HepG2 (cell line): Measurements from ENCODE around the gene SETD2. TPM values are rescaled to one million over a fixed set of nuclear protein-coding genes. Genes with fewer than 3 reads are reported as not detected.
"Not testable (repeated sequence)": the region's sequence is repeated elsewhere in the genome, so short reads cannot be mapped to it uniquely, and the experiment has no call there.

Experiments used
- ATAC-seq: fragments of 200-7000 bp; cut with Tn5 transposase; 3 replicates; pipeline ENCODE4 v1.9.1; 2020; ENCODE audit warnings: mild to moderate bottlenecking, moderate library complexity
- BruUV-seq: library from RNA; stranded (reverse); fragments of 400-500 nt; replicated peaks from 2 replicates; lab custom pipeline; 2021; lab: Mats Ljungman, UMichigan
- CTCF ChIA-PET: fragments of 300-600 bp; formaldehyde crosslinking; extraction: SDS; loops from one replicate; lab custom pipeline; 2021; ENCODE audit warnings: low total read pairs, inconsistent platforms, low intra/inter-chr PET ratio; lab: Yijun Ruan, JAX
- POLR2A ChIA-PET: fragments of 350-600 bp; sonication (Branson Sonifier 250); formaldehyde crosslinking; loops from one replicate; lab custom pipeline; 2020; ENCODE audit warnings: antibody characterized with exemption, inconsistent platforms; lab: Yijun Ruan, JAX
- DNase-seq: peaks from one replicate; pipeline ENCODE4 v3.0.0-alpha.2; 2015; ENCODE audit warnings: low spot score
- FAIRE-seq: peaks from 3 replicates; lab custom pipeline; 2011; peaks lifted over from hg19 to GRCh38; lab: Jason Lieb, UNC
- H2AFZ ChIP-seq: one replicate; pipeline ENCODE4 v1.6.1; 2011; ENCODE audit warnings: low read length, inconsistent platforms
- H3K27ac ChIP-seq: fragments of 300-600 bp; 3 replicates; pipeline ENCODE4 v1.8.0; 2011; ENCODE audit warnings: mixed run types, mild to moderate bottlenecking, mixed read lengths, low read length, inconsistent platforms; ENCODE audit not compliant: insufficient read depth; ENCODE audit errors: extremely low read length
- H3K27me3 ChIP-seq, 2 experiments: fragments of 200-600 bp in 1 of 2; 2 replicates in 1 of 2; 3 replicates in 1 of 2; pipeline versions ENCODE4 v1.6.0 to v1.8.0; 2011; ENCODE audit warnings: low read length in 2 of 2, mild to moderate bottlenecking in 2 of 2, moderate library complexity in 2 of 2, inconsistent platforms in 1 of 2; ENCODE audit not compliant: insufficient read depth in 2 of 2, control insufficient read depth in 1 of 2
- H3K36me3 ChIP-seq, 2 experiments: fragments of 200-600 bp in 1 of 2; replicated peaks in 1 of 2; 2 replicates in 1 of 2; 3 replicates in 1 of 2; pipeline versions ENCODE4 v1.5.1 to v1.8.0; 2011; ENCODE audit warnings: low read length in 2 of 2, inconsistent platforms in 1 of 2; ENCODE audit not compliant: insufficient read depth in 2 of 2, control insufficient read depth in 1 of 2
- H3K4me1 ChIP-seq: 2 replicates; pipeline ENCODE4 v1.5.1; 2012; ENCODE audit warnings: low read length, inconsistent platforms; ENCODE audit not compliant: insufficient read depth
- H3K4me2 ChIP-seq: 2 replicates; pipeline ENCODE4 v1.6.0; 2011; ENCODE audit warnings: low read depth, low read length, inconsistent platforms
- H3K4me3 ChIP-seq, 3 experiments: fragments of 200-600 bp in 1 of 3; sonication (generic), shearing (Covaris generic) in 1 of 3; replicated peaks in 1 of 3; 2 replicates each; pipeline ENCODE4 v1.5.1; 2011 to 2016; ENCODE audit warnings: low read length in 3 of 3, inconsistent platforms in 2 of 3, low read depth in 2 of 3, mild to moderate bottlenecking in 2 of 3, control low read depth in 1 of 3, mixed read lengths in 1 of 3; ENCODE audit not compliant: insufficient read depth in 1 of 3
- H3K79me2 ChIP-seq: one replicate; pipeline ENCODE4 v1.6.1; 2011; ENCODE audit warnings: low read length, inconsistent platforms; ENCODE audit not compliant: insufficient read depth
- H3K9ac ChIP-seq: 2 replicates; pipeline ENCODE4 v1.6.0; 2011; ENCODE audit warnings: mild to moderate bottlenecking, low read depth, low read length, inconsistent platforms; ENCODE audit not compliant: insufficient read depth
- H3K9me3 ChIP-seq: 2 replicates; pipeline ENCODE4 v1.5.1; 2012; ENCODE audit warnings: mild to moderate bottlenecking, low read length
- H4K20me1 ChIP-seq: 2 replicates; pipeline ENCODE4 v1.6.0; 2011; ENCODE audit warnings: inconsistent platforms, mild to moderate bottlenecking, low read length, moderate library complexity; ENCODE audit not compliant: insufficient read depth
- DZIP1 ChIP-seq: sonication (generic); formaldehyde crosslinking; IDR thresholded peaks from 2 replicates; pipeline ENCODE4 v1.5.0; 2020; ENCODE audit warnings: mild to moderate bottlenecking, missing genetic modification reagents
- HNRNPK ChIP-seq: fragments of 200-400 bp; formaldehyde crosslinking; IDR thresholded peaks from 2 replicates; pipeline ENCODE4 v1.6.1; 2018; ENCODE audit warnings: low read length, low read depth, moderate library complexity, mild to moderate bottlenecking; ENCODE audit not compliant: poor library complexity, severe bottlenecking
- NFATC3 ChIP-seq: sonication (generic); formaldehyde crosslinking; IDR thresholded peaks from 2 replicates; pipeline ENCODE4 v1.5.1; 2020; ENCODE audit warnings: mild to moderate bottlenecking, missing genetic modification reagents
- RFX5 ChIP-seq: IDR thresholded peaks from 2 replicates; pipeline ENCODE4 v1.6.1; 2011; ENCODE audit warnings: low read depth, low read length, improper control_type of control experiment
- SNAPC2 ChIP-seq: sonication (generic); formaldehyde crosslinking; IDR thresholded peaks from 2 replicates; pipeline ENCODE4 v1.8.1; 2022; ENCODE audit warnings: mild to moderate bottlenecking, missing genetic modification reagents
- ZKSCAN1 ChIP-seq: fragments of 150-350 bp; IDR thresholded peaks from 2 replicates; pipeline ENCODE4 v1.6.1; 2014; ENCODE audit warnings: low read length
- ZMYM2 ChIP-seq: sonication (generic); formaldehyde crosslinking; IDR thresholded peaks from 2 replicates; pipeline ENCODE4 v1.8.0; 2022; ENCODE audit warnings: mild to moderate bottlenecking, missing genetic modification reagents
- ZNF10 ChIP-seq: sonication (generic); formaldehyde crosslinking; IDR thresholded peaks from 2 replicates; pipeline ENCODE4 v1.4.0; 2020; ENCODE audit warnings: mild to moderate bottlenecking, low read depth, missing genetic modification reagents, borderline replicate concordance
- WGBS: methylation state at CpG from one replicate; pipeline ENCODE4 v1.1.6; 2017; ENCODE audit warnings: low lambda C conversion rate; 5-methylcytosine and 5-hydroxymethylcytosine counted together
- in situ Hi-C: cut with HindIII; loops from 2 replicates; pipeline ENCODE4 v1.10.0; 2017; ENCODE audit warnings: low pct_unique_long_range_greater_than_20kb; ENCODE audit not compliant: extremely low pct_ligation_motif_present
- intact Hi-C: fragments of 100-400 bp; cut with micrococcal nuclease; formaldehyde crosslinking; loops from one replicate; pipeline ENCODE4 v1.10.0; 2022; ENCODE audit not compliant: unreplicated experiment
- polyA plus RNA-seq, 8 experiments: library from polyadenylated mRNA; depleted of rRNA in 3 of 8; stranded (reverse) in 7 of 8; unstranded in 1 of 8; fragments of >200 nt; fragmentation: Illumina TruSeq in 4 of 8; extraction: Trizol in 4 of 8; gene quantifications; 2 replicates each; pipeline versions ENCODE4 v1.2.1 to v1.2.3, GENCODE V29; 2011 to 2016; ENCODE audit warnings: low read depth in 4 of 8, missing spikeins in 1 of 8, mixed read lengths in 1 of 8; ENCODE audit not compliant: insufficient read depth in 1 of 8
- total RNA-seq, 5 experiments: library from RNA; depleted of rRNA; stranded (reverse); fragments of >200 nt; fragmentation: Illumina TruSeq; extraction: Trizol; gene quantifications; 2 replicates each; pipeline ENCODE4 v1.2.3, GENCODE V29; 2016; ENCODE audit warnings: low read depth in 1 of 5
- TF ChIP-seq, protein P1 (sequence below): sonication (generic); formaldehyde crosslinking; IDR thresholded peaks from 2 replicates; pipeline ENCODE4 v1.4.0; 2020; ENCODE audit warnings: missing genetic modification reagents
- TF ChIP-seq, protein P2 (sequence below): sonication (generic); formaldehyde crosslinking; IDR thresholded peaks from 2 replicates; pipeline ENCODE4 v1.8.0; 2022; ENCODE audit warnings: mild to moderate bottlenecking, missing genetic modification reagents, borderline replicate concordance

Gene SETD2
- total and polyA plus RNA-seq, 2 of the 13 experiments (the other 11 are each of a cell fraction or from before 2014, with no cell fraction given): 14.2 to 24.2 TPM

GRCh38 chr3:47034868-47035489 lies 128.9 kb downstream of the SETD2 start:
- no peaks in the 10 kb centered on the region; a peak in 1 of 5 replicates for H3K27me3 ChIP-seq
- WGBS: 90% methylated on average over 2 of the region's 2 CpGs
- H3K27ac ChIP-seq: no peak overlapping the region
- POLR2A ChIA-PET: no interaction called here
- FAIRE-seq (no peak), DNase-seq (no peak), ATAC-seq (peak; percentile 53; the same call in 2 of the 3 replicates)
- no peak overlapping the region for H3K9ac ChIP-seq
- peaks cover 20% of the 10 kb centered on the region for H3K4me1 ChIP-seq
- CTCF ChIA-PET: no interaction called here
- H3K36me3 ChIP-seq: peaks cover 15 to 54% of the 10 kb centered on the region in 2 experiments
- H3K9me3 ChIP-seq: no peaks in the 10 kb centered on the region
- no peak overlapping the region for H3K4me2 ChIP-seq
- no peaks in the 10 kb centered on the region for H3K79me2 ChIP-seq
- H2AFZ ChIP-seq: no peak overlapping the region
- no peaks in the 10 kb centered on the region; the same call in 1 of the 2 replicates for H4K20me1 ChIP-seq
- no peak for TF ChIP-seq ZMYM2 (CRISPR knock-in tag)
- TF ChIP-seq ZKSCAN1: no peak
- no peak for TF ChIP-seq NFATC3
- TF ChIP-seq SNAPC2 (CRISPR knock-in tag): no peak
- TF ChIP-seq, protein P1, sequence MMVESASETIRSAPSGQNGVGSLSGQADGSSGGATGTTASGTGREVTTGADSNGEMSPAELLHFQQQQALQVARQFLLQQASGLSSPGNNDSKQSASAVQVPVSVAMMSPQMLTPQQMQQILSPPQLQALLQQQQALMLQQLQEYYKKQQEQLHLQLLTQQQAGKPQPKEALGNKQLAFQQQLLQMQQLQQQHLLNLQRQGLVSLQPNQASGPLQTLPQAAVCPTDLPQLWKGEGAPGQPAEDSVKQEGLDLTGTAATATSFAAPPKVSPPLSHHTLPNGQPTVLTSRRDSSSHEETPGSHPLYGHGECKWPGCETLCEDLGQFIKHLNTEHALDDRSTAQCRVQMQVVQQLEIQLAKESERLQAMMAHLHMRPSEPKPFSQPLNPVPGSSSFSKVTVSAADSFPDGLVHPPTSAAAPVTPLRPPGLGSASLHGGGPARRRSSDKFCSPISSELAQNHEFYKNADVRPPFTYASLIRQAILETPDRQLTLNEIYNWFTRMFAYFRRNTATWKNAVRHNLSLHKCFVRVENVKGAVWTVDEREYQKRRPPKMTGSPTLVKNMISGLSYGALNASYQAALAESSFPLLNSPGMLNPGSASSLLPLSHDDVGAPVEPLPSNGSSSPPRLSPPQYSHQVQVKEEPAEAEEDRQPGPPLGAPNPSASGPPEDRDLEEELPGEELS (CRISPR knock-in tag): no peak
- TF ChIP-seq, protein P2, sequence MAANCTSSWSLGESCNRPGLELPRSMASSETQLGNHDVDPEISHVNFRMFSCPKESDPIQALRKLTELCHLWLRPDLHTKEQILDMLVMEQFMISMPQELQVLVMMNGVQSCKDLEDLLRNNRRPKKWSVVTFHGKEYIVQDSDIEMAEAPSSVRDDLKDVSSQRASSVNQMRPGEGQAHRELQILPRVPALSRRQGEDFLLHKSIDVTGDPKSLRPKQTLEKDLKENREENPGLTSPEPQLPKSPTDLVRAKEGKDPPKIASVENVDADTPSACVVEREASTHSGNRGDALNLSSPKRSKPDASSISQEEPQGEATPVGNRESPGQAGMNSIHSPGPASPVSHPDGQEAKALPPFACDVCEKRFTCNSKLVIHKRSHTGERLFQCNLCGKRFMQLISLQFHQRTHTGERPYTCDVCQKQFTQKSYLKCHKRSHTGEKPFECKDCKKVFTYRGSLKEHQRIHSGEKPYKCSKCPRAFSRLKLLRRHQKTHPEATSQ (CRISPR knock-in tag): no peak
- no peak for TF ChIP-seq ZNF10 (CRISPR knock-in tag)
- TF ChIP-seq DZIP1 (CRISPR knock-in tag): no peak
- no peak for TF ChIP-seq RFX5
- no peak for TF ChIP-seq HNRNPK
- intact Hi-C loops (no loop called here), in situ Hi-C loops (no loop called here)
- H3K4me3 ChIP-seq: no peak overlapping the region
- TSS peak; percentile 32 for BruUV-seq

DNA sequence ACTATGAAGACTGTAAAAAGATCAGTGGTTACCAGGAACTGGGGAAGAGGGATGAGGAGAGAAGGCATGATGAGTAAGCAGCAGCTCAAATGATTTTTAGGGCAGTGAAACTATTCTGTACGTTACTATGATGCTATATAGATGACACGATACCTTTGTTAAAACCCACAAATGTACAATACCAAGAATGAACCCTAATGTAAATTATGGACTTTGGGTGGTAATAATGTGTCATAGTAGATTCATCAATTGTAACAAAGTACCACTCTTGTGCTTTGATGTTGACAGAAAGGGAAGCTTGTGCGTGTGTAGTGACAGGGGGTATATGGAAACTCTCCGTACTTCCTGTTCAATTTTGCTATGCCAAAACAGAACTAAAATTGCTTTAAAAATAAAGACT lies 132.9 kb downstream of the SETD2 start:
- whole genome bisulfite sequencing: 96% methylated on average over 4 of the region's 4 CpGs

More for the DNA sequence above, 132.9 kb downstream of the SETD2 start:
- H4K20me1 ChIP-seq, H2AFZ ChIP-seq, H3K79me2 ChIP-seq, intact Hi-C loops, DNase-seq, H3K9me3 ChIP-seq, H3K4me3 ChIP-seq, in situ Hi-C loops, H3K9ac ChIP-seq, H3K27ac ChIP-seq, BruUV-seq, H3K27me3 ChIP-seq, POLR2A ChIA-PET, CTCF ChIA-PET, H3K4me2 ChIP-seq, ATAC-seq: not testable (repeated sequence)
- Histone ChIP-seq H3K36me3 (peaks cover 8 to 41% of the 10 kb centered on the region in 2 experiments; a peak in 4 of 5 replicates), H3K4me1 (peaks cover 12% of the 10 kb centered on the region)
- peak; percentile 52 for FAIRE-seq
